NCI-H2227 (cell line): ENCODE data around the gene PITPNB.

Source experiments
- DNase-seq: peaks from one replicate; lab custom pipeline; 2025; ENCODE audit not compliant: unreplicated experiment; lab: John Stamatoyannopoulos, UW

PITPNB gene

GRCh38 chr22:27804470-27805297 lies 114.4 kb downstream of the PITPNB start:
- peak; percentile 68 for DNase-seq

- DNase-seq: no peak
Measured at GRCh38 chr22:27803841-27804415, 115.1 kb downstream of the PITPNB start.

DNA sequence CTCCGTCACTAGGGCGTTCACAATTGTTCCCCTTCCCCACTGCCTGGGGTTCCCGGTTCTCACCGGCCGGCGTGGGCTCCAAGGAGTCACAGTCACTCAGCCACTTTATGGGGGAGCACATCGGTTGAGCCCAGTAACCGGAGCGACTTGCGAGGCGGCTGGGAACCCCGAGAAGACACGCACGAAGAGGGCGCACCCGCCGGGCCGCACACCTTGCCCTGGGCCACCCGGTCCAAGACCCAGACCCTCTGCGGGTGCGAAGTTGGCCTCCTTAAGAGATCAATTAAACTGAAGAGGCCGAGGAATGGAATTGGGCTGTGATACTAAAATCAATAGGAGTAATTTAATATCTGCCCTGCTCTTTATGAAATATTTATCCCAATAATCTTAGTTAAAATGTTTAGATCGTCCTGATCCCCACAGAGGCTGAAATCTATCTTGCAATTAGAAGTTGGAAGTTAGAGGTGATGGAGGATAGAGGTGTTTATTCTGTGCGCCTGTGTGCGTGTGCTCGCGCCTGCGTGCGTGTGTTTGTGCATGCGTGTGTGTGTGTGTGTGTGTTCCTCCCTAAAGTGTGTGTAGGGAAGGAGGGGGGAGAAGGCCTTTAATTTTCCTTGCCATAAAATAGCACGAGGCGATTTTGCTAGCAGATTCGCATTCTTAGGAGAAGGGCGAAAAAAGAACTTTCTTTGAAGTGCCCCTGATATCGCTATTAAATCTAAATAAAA lies 116.5 kb downstream of the PITPNB start:
- DNase-seq: peak; percentile 6
